ENCODE results near the gene CXCR1.

CXCR1 gene

GRCh38 chr2:218169757-218170546 is 3.2 kb upstream of the CXCR1 start:
- Histone ChIP-seq H3K36me3 (ENCODE audit: control insufficient read depth in 2 of 2, insufficient read depth in 1 of 2, low read length in 2 of 2) (no peaks in the 10 kb centered on the region), H3K4me1 (ENCODE audit: control insufficient read depth, insufficient read depth, low read length) (no peaks in the 10 kb centered on the region), H3K4me3 (ENCODE audit: low read depth, low read length) (no peak overlapping the region), H3K9me3 (ENCODE audit: control insufficient read depth, insufficient read depth, low read depth, low read length) (no peaks in the 10 kb centered on the region), H3K27ac (ENCODE audit: extremely low read depth, low read depth, low read length) (no peak overlapping the region)
- ChIA-PET CTCF (interaction anchor here (0.5 to 2.1 kb wide), 8 partner anchors 11 to 331 kb away, joined by 3 to 6 read pairs (median 3); no protein-coding TSS in a partner anchor), POLR2A (no interaction called here)
- no peak for TF ChIP-seq ZNF626 (tag by site-specific recombination; IDR thresholded peaks at IDR 0.05)
- TF ChIP-seq ZNF692 (tag by site-specific recombination; IDR thresholded peaks at IDR 0.05): no peak
- TF ChIP-seq ZNF248 (tag by site-specific recombination; IDR thresholded peaks at IDR 0.05): no peak
- no peak for TF ChIP-seq BCL11B (tag by site-specific recombination; IDR thresholded peaks at IDR 0.05; ENCODE audit: low read depth)
- TF ChIP-seq ZNF157 (tag by site-specific recombination; IDR thresholded peaks at IDR 0.05): no peak
- TF ChIP-seq ZBTB17 (tag by site-specific recombination; IDR thresholded peaks at IDR 0.05): no peak
- TF ChIP-seq KLF1 (tag by site-specific recombination; IDR thresholded peaks at IDR 0.05): no peak
- TF ChIP-seq SETDB1 (IDR thresholded peaks at IDR 0.05; ENCODE audit: insufficient read length, low read length): no peak
- TF ChIP-seq ZNF133 (tag by site-specific recombination; IDR thresholded peaks at IDR 0.05): no peak

- Histone ChIP-seq H3K4me1 (ENCODE audit: control insufficient read depth, insufficient read depth, low read length) (no peaks in the 10 kb centered on the region), H3K4me3 (ENCODE audit: low read depth, low read length) (no peak overlapping the region), H3K9me3 (ENCODE audit: control insufficient read depth, insufficient read depth, low read depth, low read length) (no peaks in the 10 kb centered on the region), H3K36me3 (ENCODE audit: control insufficient read depth in 2 of 2, insufficient read depth in 1 of 2, low read length in 2 of 2) (no peaks in the 10 kb centered on the region), H3K27ac (ENCODE audit: extremely low read depth, low read depth, low read length) (no peak overlapping the region)
- CTCF ChIA-PET: interaction anchor here (0.6 to 2.1 kb wide), 16 partner anchors 9 to 438 kb away, joined by 3 to 13 read pairs (median 3); partner anchors contain the start of genes CXCR2 and PNKD
- TF ChIP-seq CTCF (tag by site-specific recombination; IDR thresholded peaks at IDR 0.05) (peak; percentile 20; the same call in 1 of the 2 replicates), ZNF654 (tag by site-specific recombination; IDR thresholded peaks at IDR 0.05; ENCODE audit: low read depth) (peak; percentile 43), ZNF133 (tag by site-specific recombination; IDR thresholded peaks at IDR 0.05) (peak; percentile 57; the same call in 1 of the 2 replicates), ZNF596 (tag by site-specific recombination; IDR thresholded peaks at IDR 0.05) (no peak)
- POLR2A ChIA-PET: no interaction called here
Measured at GRCh38 chr2:218168635-218169462, 2.1 kb upstream of the CXCR1 start.

- TF ChIP-seq ZNF23 (tag by site-specific recombination; IDR thresholded peaks at IDR 0.05; ENCODE audit: borderline replicate concordance): no peak
- Histone ChIP-seq H3K36me3 (ENCODE audit: control insufficient read depth in 2 of 2, insufficient read depth in 1 of 2, low read length in 2 of 2) (no peaks in the 10 kb centered on the region), H3K4me3 (ENCODE audit: low read depth, low read length) (no peak overlapping the region), H3K4me1 (ENCODE audit: control insufficient read depth, insufficient read depth, low read length) (no peaks in the 10 kb centered on the region), H3K9me3 (ENCODE audit: control insufficient read depth, insufficient read depth, low read depth, low read length) (no peaks in the 10 kb centered on the region), H3K27ac (ENCODE audit: extremely low read depth, low read depth, low read length) (no peak overlapping the region)
- POLR2A ChIA-PET: no interaction called here
- CTCF ChIA-PET: interaction anchor here (0.6 to 2.1 kb wide), 14 partner anchors 8 to 952 kb away, joined by 3 to 13 read pairs (median 3); partner anchors contain the start of genes CXCR2 and PNKD
Measured at GRCh38 chr2:218168016-218168415, 1.3 kb upstream of the CXCR1 start.

Measured in HEK293 (cell line).